ENCODE results near the gene C17orf113. TPM values are rescaled to one million over a fixed set of nuclear protein-coding genes. Genes with fewer than 3 reads are reported as not detected.

C17orf113 gene
- under 1 TPM; 0.42 to 0.55 TPM for total RNA-seq
- polyA plus RNA-seq (2013, experiment 1 of 2) = 0.78 TPM
- 0.88 TPM for polyA plus RNA-seq (2013, experiment 2 of 2)
- 0 to 3.4 (median 0.61) reads per million in 172 experiments for total RNA-seq

DNA sequence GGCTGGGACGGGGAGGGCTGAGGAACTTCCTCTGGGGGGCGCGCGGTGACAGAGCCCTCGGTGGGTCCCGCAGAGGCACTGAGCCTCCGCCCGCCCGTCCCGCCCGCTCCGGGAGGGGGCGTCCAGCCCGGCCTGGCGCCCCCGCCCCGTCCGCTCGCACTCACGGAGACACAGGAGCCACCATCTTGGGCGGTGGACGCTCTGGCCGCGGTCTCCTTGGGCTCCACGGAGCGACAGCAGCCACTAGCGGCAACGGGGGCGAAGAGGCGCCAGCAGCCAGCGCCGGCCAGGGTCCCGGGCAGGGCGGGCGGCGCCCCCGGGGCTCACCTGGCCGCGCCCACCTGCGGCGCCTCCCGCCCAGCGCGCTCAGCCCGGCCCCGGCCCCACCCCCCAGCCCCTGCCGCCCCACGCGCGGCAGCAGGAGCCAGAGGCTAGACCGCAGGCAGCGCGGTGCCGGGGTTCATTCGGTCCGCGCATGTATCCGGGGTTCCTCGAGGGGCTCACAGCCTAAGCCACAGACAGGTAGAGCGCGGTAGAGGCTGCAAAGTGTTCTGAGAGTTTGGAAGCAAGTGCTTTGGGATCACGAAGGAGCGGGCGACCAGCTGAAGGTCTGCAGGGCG is at the start of gene C17orf113:
C17orf113 (minus strand) TSS at position 209 of the 620 bp plus-strand sequence. CDS start 7,225 bp downstream, outside the sequence.
- H3K27me3 Mint-ChIP-seq = peaks cover 38% of the 10 kb centered on the region
- intact Hi-C loops (cut with DNase I, micrococcal nuclease) = no loop called here

DNA sequence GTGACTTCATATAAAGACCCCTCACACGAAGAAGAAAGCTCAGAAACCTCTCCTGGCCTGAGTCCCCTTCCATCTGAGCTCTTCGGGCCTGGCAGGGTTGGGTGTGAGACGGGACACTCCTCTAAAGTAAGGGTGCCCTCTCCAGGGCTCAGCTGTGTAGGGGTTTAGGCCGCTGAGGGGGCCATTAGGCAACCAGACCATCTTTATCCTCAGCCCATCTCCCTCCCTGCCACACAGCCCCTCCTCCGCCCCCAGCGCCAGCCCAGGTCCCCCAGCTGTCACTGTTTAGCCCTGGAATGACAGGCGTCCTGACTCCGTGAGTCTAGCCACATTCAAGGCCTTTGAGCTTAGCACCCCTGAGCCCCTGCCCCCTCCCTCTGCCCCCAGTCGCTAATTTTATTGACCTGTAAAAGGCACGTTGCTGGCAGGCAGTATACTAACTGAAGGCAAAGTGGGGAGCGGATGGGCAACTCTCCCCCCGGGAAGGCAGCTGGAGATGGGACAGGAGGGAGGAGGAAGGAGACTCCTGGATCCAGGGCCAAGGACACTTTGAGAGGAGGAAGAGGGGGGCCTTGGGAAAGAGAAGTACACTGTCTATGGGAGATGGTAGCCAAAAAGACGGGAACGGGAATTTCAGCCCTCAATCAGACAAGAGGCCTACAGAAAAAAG is 48.5 kb upstream of the C17orf113 start:
- Histone ChIP-seq H3K27ac (ENCODE audit: low read depth in 1 of 2, low read length in 2 of 2) (no peak overlapping the region), H3K9me3 (ENCODE audit: control insufficient read depth in 1 of 2, insufficient read depth in 1 of 2, low read length in 2 of 2) (no peaks in the 10 kb centered on the region), H3K4me3 (ENCODE audit: low read length) (no peak overlapping the region), H3K36me3 (ENCODE audit: insufficient read depth, low read length) (peaks cover 6% of the 10 kb centered on the region), H3K4me1 (ENCODE audit: insufficient read depth, low read length) (peaks cover 13% of the 10 kb centered on the region), H3K27me3 (ENCODE audit: control insufficient read depth in 1 of 2, insufficient read depth in 2 of 2, low read length in 2 of 2) (peaks cover 10 to 11% of the 10 kb centered on the region in 2 experiments)
- TF ChIP-seq CTCF (IDR thresholded peaks at IDR 0.05) = no peak
- Mint-ChIP-seq H3K27me3 (peaks cover 30% of the 10 kb centered on the region), H3K4me1 (ENCODE audit: low read depth) (no peaks in the 10 kb centered on the region), H3K27ac (no peak overlapping the region), H3K36me3 (ENCODE audit: low read depth) (no peaks in the 10 kb centered on the region), H3K9me3 (no peaks in the 10 kb centered on the region), H3K4me3 (no peak overlapping the region)
- ChIA-PET CTCF (no interaction called here), POLR2A (interaction anchor here (1.4 kb wide), 2 partner anchors 14 to 16 kb away, joined by 3 to 4 read pairs; partner anchors contain the start of gene DHX58)
- DNase-seq (no peak), ATAC-seq (ENCODE audit: poor library complexity) (peak; percentile 12)
- intact Hi-C loops (cut with DNase I, micrococcal nuclease) = no loop called here

More for the DNA sequence above, at the start of gene C17orf113:
- no peak for TF ChIP-seq CTCF (IDR thresholded peaks at IDR 0.05)
- Histone ChIP-seq H3K36me3 (ENCODE audit: insufficient read depth, low read length) (no peaks in the 10 kb centered on the region), H3K4me3 (ENCODE audit: low read length) (peak within 1 kb of the TSS; percentile 54), H3K27ac (ENCODE audit: low read depth in 1 of 2, low read length in 2 of 2) (no peak within 1 kb of the TSS), H3K27me3 (ENCODE audit: control insufficient read depth in 1 of 2, insufficient read depth in 2 of 2, low read length in 2 of 2) (peaks cover 6 to 16% of the 10 kb centered on the region in 2 experiments), H3K9me3 (ENCODE audit: control insufficient read depth in 1 of 2, insufficient read depth in 1 of 2, low read length in 2 of 2) (no peaks in the 10 kb centered on the region), H3K4me1 (ENCODE audit: insufficient read depth, low read length) (peaks cover 15% of the 10 kb centered on the region)
- ATAC-seq (ENCODE audit: poor library complexity) (peak; percentile 72), DNase-seq (peak; percentile 9 to 73 (median 36))
- ChIA-PET POLR2A (interaction anchor here (1.1 to 1.2 kb wide), 2 partner anchors 33 to 84 kb away, joined by 3 read pairs; partner anchors contain the start of genes CNP and DNAJC7), CTCF (no interaction called here)
- Mint-ChIP-seq H3K4me1 (ENCODE audit: low read depth) (peaks cover 17% of the 10 kb centered on the region), H3K27ac (no peak within 1 kb of the TSS), H3K4me3 (peak within 1 kb of the TSS; percentile 85), H3K9me3 (no peaks in the 10 kb centered on the region), H3K36me3 (ENCODE audit: low read depth) (no peaks in the 10 kb centered on the region)

- H3K4me3 Mint-ChIP-seq = peak within 1 kb of the TSS; percentile 20
- no peaks in the 10 kb centered on the region for H3K9me3 Mint-ChIP-seq
- no peak within 1 kb of the TSS for H3K27ac ChIP-seq (ENCODE audit: low read depth in 1 of 2, low read length in 2 of 2)
- intact Hi-C loops (cut with DNase I, micrococcal nuclease) = no loop called here
- no peak for TF ChIP-seq CTCF (IDR thresholded peaks at IDR 0.05)
- H3K4me1 Mint-ChIP-seq (ENCODE audit: low read depth) = no peaks in the 10 kb centered on the region
- H3K27me3 Mint-ChIP-seq = peaks cover 30% of the 10 kb centered on the region
- peak; percentile 83 for ATAC-seq (ENCODE audit: poor library complexity)
- H3K4me1 ChIP-seq (ENCODE audit: insufficient read depth, low read length) = peaks cover 13% of the 10 kb centered on the region
- peaks cover 10 to 11% of the 10 kb centered on the region in 2 experiments for H3K27me3 ChIP-seq (ENCODE audit: control insufficient read depth in 1 of 2, insufficient read depth in 2 of 2, low read length in 2 of 2)
- no peaks in the 10 kb centered on the region for H3K36me3 ChIP-seq (ENCODE audit: insufficient read depth, low read length)
- POLR2A ChIA-PET = interaction anchor here (1.4 kb wide), 2 partner anchors 15 to 81 kb away, joined by 4 to 5 read pairs; partner anchors contain the start of genes DHX58 and DNAJC7
- CTCF ChIA-PET = interaction anchor here (1.2 kb wide), 1 partner anchor 72 kb away, joined by 3 read pairs; no protein-coding TSS in a partner anchor
- no peaks in the 10 kb centered on the region for H3K36me3 Mint-ChIP-seq (ENCODE audit: low read depth)
- peak in 13 of 14 experiments; percentile 22 to 76 (median 39) for DNase-seq
- peak within 1 kb of the TSS; percentile 38 for H3K4me3 ChIP-seq (ENCODE audit: low read length)
- H3K27ac Mint-ChIP-seq = no peak within 1 kb of the TSS
- H3K9me3 ChIP-seq (ENCODE audit: control insufficient read depth in 1 of 2, insufficient read depth in 1 of 2, low read length in 2 of 2) = no peaks in the 10 kb centered on the region
Observed at GRCh38 chr17:42097691-42098631, 47.6 kb upstream of the C17orf113 start, which contains the start of gene ZNF385C. ZNF385C (minus strand) TSS chr17:42098473; CDS start chr17:42063056, 35,417 bp downstream.
